ENCODE data around the gene TP73. TPM values are rescaled to one million over a fixed set of nuclear protein-coding genes. Genes with fewer than 3 reads are reported as not detected.

TP73 gene
- total and polyA plus RNA-seq, 2 donors (not counting 1 experiment from before 2014, with no cell fraction given), result 1.2 to 2.4 TPM

GRCh38 chr1:3773572-3774275 is 121.4 kb downstream of the TP73 start:
- Histone ChIP-seq H3K9me3 (ENCODE audit: control extremely low read depth in 1 of 3, control insufficient read depth in 2 of 3, insufficient read depth in 1 of 3, low read length in 2 of 3) (no peaks in the 10 kb centered on the region), H2AFZ (ENCODE audit: insufficient read depth, low read depth, low read length, poor library complexity, severe bottlenecking) (peak overlapping the region; percentile 82), H3K4me2 (replicated peaks; ENCODE audit: low read depth, low read length, poor library complexity, severe bottlenecking) (peak overlapping the region; percentile 94), H4K20me1 (ENCODE audit: control insufficient read depth, insufficient read depth, low read length, poor library complexity, severe bottlenecking) (no peaks in the 10 kb centered on the region), H3K27ac (ENCODE audit: low read length in 2 of 2) (no peak overlapping the region), H3K27me3 (replicated peaks in 1 of 4; ENCODE audit: control extremely low read depth in 1 of 4, control insufficient read depth in 3 of 4, insufficient read depth in 4 of 4, low read length in 3 of 4) (no peaks in the 10 kb centered on the region), H3K4me1 (ENCODE audit: control insufficient read depth in 2 of 2, insufficient read depth in 2 of 2, low read length in 2 of 2) (peaks cover 19 to 33% of the 10 kb centered on the region in 2 donors), H3K4me3 (ENCODE audit: control extremely low read depth in 1 of 5, extremely low read depth in 1 of 5, insufficient read depth in 1 of 5, low read depth in 2 of 5, low read length in 4 of 5) (no peak overlapping the region), H3K79me2 (ENCODE audit: control insufficient read depth, insufficient read depth, low read length) (no peaks in the 10 kb centered on the region), H3K9ac (ENCODE audit: low read length) (no peak overlapping the region), H3K36me3 (replicated peaks in 1 of 2; ENCODE audit: control extremely low read depth in 1 of 2, control insufficient read depth in 1 of 2, extremely low read depth in 1 of 2, insufficient read depth in 2 of 2, low read length in 1 of 2) (no peaks in the 10 kb centered on the region)
- ChIA-PET POLR2A (interaction anchor here (1.4 kb wide), 1 partner anchor 22 kb away, joined by 5 read pairs; the partner anchor contains the start of gene LRRC47), CTCF (interaction anchor here (0.6 to 1.3 kb wide), 2 partner anchors 13 to 25 kb away, joined by 3 to 4 read pairs; no protein-coding TSS in a partner anchor)
- no peak overlapping the region for H3K27ac Mint-ChIP-seq
- no peaks in the 10 kb centered on the region for H3K27me3 Mint-ChIP-seq
- peak overlapping the region; percentile 29 for H3K4me3 Mint-ChIP-seq
- peaks cover 23% of the 10 kb centered on the region for H3K4me1 Mint-ChIP-seq
- 99% methylated on average over 12 of the region's 16 CpGs for WGBS (ENCODE audit: insufficient coverage)
- no peaks in the 10 kb centered on the region for H3K9me3 Mint-ChIP-seq (ENCODE audit: insufficient read depth)
- TF ChIP-seq EZH2 (IDR thresholded peaks at IDR 0.05; ENCODE audit: borderline replicate concordance, insufficient read depth, low read depth, low read length, poor library complexity, severe bottlenecking) (no peak), CTCF (IDR thresholded peaks at IDR 0.05) (no peak)
- intact Hi-C loops (cut with micrococcal nuclease), result loop anchor here (2.0 kb wide), 1 partner anchor 243 kb away; no protein-coding TSS in a partner anchor
- no peak for ATAC-seq (ENCODE audit: low read depth)
- DNase-seq, result peak; percentile 27

Data from B cell (primary cell).